ENCODE results near the gene FRYL.

DNA sequence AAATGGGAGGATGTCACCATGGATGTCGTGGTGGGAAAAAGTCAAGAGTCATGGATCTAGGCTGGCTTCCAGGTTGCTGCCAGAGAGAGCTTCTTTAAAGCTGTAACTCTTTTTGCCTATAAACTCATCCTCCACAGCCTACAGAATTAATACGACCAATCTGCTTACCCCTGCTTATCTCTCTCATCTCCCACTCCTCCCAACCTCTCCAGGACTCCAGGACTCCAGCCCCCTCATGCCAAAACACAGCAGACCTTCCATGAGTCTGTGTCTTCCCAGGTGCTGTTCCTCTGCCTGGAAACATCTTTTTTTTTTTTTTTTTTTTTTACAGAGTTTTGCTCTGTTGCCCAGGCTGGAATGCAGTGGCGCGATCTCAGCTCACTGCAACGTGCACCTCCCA lies 312.2 kb downstream of the FRYL start:
- no peak for TF ChIP-seq CTCF (conservative IDR thresholded peaks at IDR 0.05; ENCODE audit: low read length)
- TF ChIP-seq EZH2phosphoT487 (IDR thresholded peaks at IDR 0.05; ENCODE audit: borderline replicate concordance, low read depth, low read length) = no peak

Data from OCI-LY7 (cell line).